Spleen (tissue), 11 donors: Measurements from ENCODE around the gene SORL1. TPM values are rescaled to one million over a fixed set of nuclear protein-coding genes. Genes with fewer than 3 reads are reported as not detected.

Source experiments
- DNase-seq: peaks from one replicate; pipeline ENCODE4 v3.0.0-alpha.2; 2020
- H3K27ac ChIP-seq, 8 donors: fragments of 200-600 bp; sonication (generic) in 7 of 8; 1 replicate in 4 of 8; 2 replicates in 4 of 8; pipeline versions ENCODE4 v1.5.0 to v1.8.0; 2016 to 2021; ENCODE audit warnings: inconsistent platforms in 4 of 8, mild to moderate bottlenecking in 4 of 8, moderate library complexity in 1 of 8
- H3K27me3 ChIP-seq, 7 donors: fragments of 200-600 bp; sonication (generic) in 6 of 7; replicated peaks in 1 of 7; 1 replicate in 4 of 7; 2 replicates in 3 of 7; pipeline versions ENCODE4 v1.5.0 to v1.8.0; 2016 to 2021; ENCODE audit warnings: inconsistent platforms in 3 of 7, mild to moderate bottlenecking in 1 of 7
- H3K36me3 ChIP-seq, 6 donors: fragments of 200-600 bp; sonication (generic) in 5 of 6; 1 replicate in 4 of 6; 2 replicates in 2 of 6; pipeline versions ENCODE4 v1.5.0 to v1.8.0; 2016 to 2021; ENCODE audit warnings: inconsistent platforms in 2 of 6
- H3K4me1 ChIP-seq, 6 donors: fragments of 200-600 bp; sonication (generic) in 5 of 6; 1 replicate in 3 of 6; 2 replicates in 3 of 6; pipeline versions ENCODE4 v1.5.0 to v1.8.0; 2016 to 2021; ENCODE audit warnings: inconsistent platforms in 3 of 6
- H3K4me3 ChIP-seq, 8 donors: fragments of 200-600 bp; sonication (generic) in 7 of 8; 1 replicate in 4 of 8; 2 replicates in 4 of 8; pipeline versions ENCODE4 v1.5.0 to v1.8.0; 2016 to 2021; ENCODE audit warnings: inconsistent platforms in 4 of 8, mild to moderate bottlenecking in 4 of 8, moderate library complexity in 2 of 8
- H3K9me3 ChIP-seq, 8 donors: fragments of 200-600 bp; sonication (generic) in 7 of 8; 1 replicate in 4 of 8; 2 replicates in 4 of 8; pipeline versions ENCODE4 v1.5.0 to v1.8.0; 2016 to 2021; ENCODE audit warnings: inconsistent platforms in 4 of 8
- CTCF ChIP-seq, 11 experiments: fragments of 200-600 bp in 7 of 11; fragments of 450-650 bp in 4 of 11; sonication (generic) in 4 of 11; IDR thresholded peaks in 8 of 11; conservative IDR thresholded peaks in 3 of 11; 1 replicate in 7 of 11; 2 replicates in 4 of 11; pipeline versions ENCODE4 v1.4.0 to v1.8.0; 2016 to 2021; ENCODE audit warnings: antibody characterized with exemption in 11 of 11, inconsistent platforms in 4 of 11, mild to moderate bottlenecking in 1 of 11
- POLR2A ChIP-seq, 3 donors: fragments of 450-650 bp; IDR thresholded peaks; one replicate each; pipeline ENCODE4 v1.5.1; 2017; ENCODE audit warnings: antibody characterized with exemption in 3 of 3, mild to moderate bottlenecking in 1 of 3
- POLR2AphosphoS5 ChIP-seq, 3 donors: sonication (generic); formaldehyde crosslinking; IDR thresholded peaks; one replicate each; pipeline ENCODE4 v1.5.1; 2017; ENCODE audit warnings: antibody characterized with exemption in 3 of 3
- WGBS, 5 donors: extraction: QIAGEN DNeasy Blood & Tissue Kit in 3 of 5; methylation state at CpG; one replicate each; pipeline versions ENCODE4 v1.1.5 to v1.1.7; 2013 to 2018; 5-methylcytosine and 5-hydroxymethylcytosine counted together
- intact Hi-C: fragments of 100-400 bp; cut with DNase I; formaldehyde crosslinking; loops from one replicate; pipeline ENCODE4 v1.15.0; 2023; ENCODE audit warnings: low total_unique reads
- polyA plus RNA-seq, 3 donors: library from polyadenylated mRNA; stranded (reverse); fragments of 200-250 nt; gene quantifications; one replicate each; pipeline ENCODE4 v1.2.1, GENCODE V29; 2013
- total RNA-seq, 7 donors: library from RNA; depleted of rRNA in 3 of 7; stranded (reverse); fragments of >200 nt in 3 of 7; fragmentation: NEBNext Ultra II Directional in 4 of 7; extraction: Animal tissue kit (Norgen Biotek cat#: 25700) in 4 of 7; gene quantifications; one replicate each; pipeline versions ENCODE4 v1.1.0 to v1.2.1, GENCODE V29; 2016 to 2021
- donor health status: healthy with polysubstance abuse.
- donor health status: DM: no; HTN: no; CAD: no; lungs with moderate emphysema.
- donor health status: DM: no; HTN: no; CAD: no.
- donor health status: Bipolar disorder and iron deficiency.
- donor health status: healthy.
- donor health status: DM: no; HTN: no; CAD: no.
- donor health status: DM: yes; HTN: yes; CAD: no.

SORL1 gene
- total and polyA plus RNA-seq, 10 donors = 3.8 to 328 (median 148) TPM

GRCh38 chr11:121651257-121651605 is 199.1 kb downstream of the SORL1 start:
- H3K27ac ChIP-seq = no peak overlapping the region
- no peaks in the 10 kb centered on the region for H3K36me3 ChIP-seq
- H3K27me3 ChIP-seq = peaks cover 0 to 16% (median 0%) of the 10 kb centered on the region in 7 donors
- no peaks in the 10 kb centered on the region for H3K9me3 ChIP-seq
- intact Hi-C loops = no loop called here
- TF ChIP-seq POLR2AphosphoS5 (IDR thresholded peaks at IDR 0.05) (no peak), POLR2A (IDR thresholded peaks at IDR 0.05) (no peak), CTCF (IDR thresholded peaks at IDR 0.05 in 8 of 11, conservative IDR thresholded peaks at IDR 0.05 in 3 of 11) (no peak)
- H3K4me3 ChIP-seq = no peak overlapping the region
- H3K4me1 ChIP-seq = peaks cover 4 to 16% (median 13%) of the 10 kb centered on the region in 6 donors
- no peak for DNase-seq
- WGBS, 5 donors = 79 to 96% (median 84%) methylated on average over 2 of the region's 2 CpGs

GRCh38 chr11:121652971-121653370 is 200.9 kb downstream of the SORL1 start:
- no peak for DNase-seq
- intact Hi-C loops = no loop called here
- peaks cover 0 to 16% (median 0%) of the 10 kb centered on the region in 7 donors for H3K27me3 ChIP-seq
- WGBS, 5 donors = 67 to 88% (median 71%) methylated on average over 3 of the region's 3 CpGs
- H3K4me1 ChIP-seq = peaks cover 4 to 19% (median 15%) of the 10 kb centered on the region in 6 donors
- no peak overlapping the region for H3K4me3 ChIP-seq
- no peaks in the 10 kb centered on the region for H3K36me3 ChIP-seq
- no peaks in the 10 kb centered on the region for H3K9me3 ChIP-seq
- no peak for TF ChIP-seq POLR2A (IDR thresholded peaks at IDR 0.05)
- TF ChIP-seq POLR2AphosphoS5 (IDR thresholded peaks at IDR 0.05) = no peak
- TF ChIP-seq CTCF (IDR thresholded peaks at IDR 0.05 in 8 of 11, conservative IDR thresholded peaks at IDR 0.05 in 3 of 11) = no peak
- no peak overlapping the region for H3K27ac ChIP-seq

- peaks cover 4 to 19% (median 15%) of the 10 kb centered on the region in 6 donors for H3K4me1 ChIP-seq
- H3K27ac ChIP-seq = no peak overlapping the region
- no peak overlapping the region for H3K4me3 ChIP-seq
- TF ChIP-seq POLR2A (IDR thresholded peaks at IDR 0.05) (no peak), CTCF (IDR thresholded peaks at IDR 0.05 in 8 of 11, conservative IDR thresholded peaks at IDR 0.05 in 3 of 11) (no peak), POLR2AphosphoS5 (IDR thresholded peaks at IDR 0.05) (no peak)
- intact Hi-C loops = loop anchor here (2.0 kb wide), 1 partner anchor 548 kb away; no protein-coding TSS in a partner anchor
- DNase-seq = no peak
- H3K9me3 ChIP-seq = no peaks in the 10 kb centered on the region
- WGBS, 5 donors = 78 to 93% (median 89%) methylated on average over 8 of the region's 8 CpGs
- no peaks in the 10 kb centered on the region for H3K36me3 ChIP-seq
- H3K27me3 ChIP-seq = peaks cover 0 to 16% (median 0%) of the 10 kb centered on the region in 7 donors
These were observed 202.2 kb downstream of the SORL1 start for GRCh38 chr11:121654259-121654842.

- TF ChIP-seq POLR2A (IDR thresholded peaks at IDR 0.05) (no peak), CTCF (IDR thresholded peaks at IDR 0.05 in 8 of 11, conservative IDR thresholded peaks at IDR 0.05 in 3 of 11) (no peak)
- WGBS, 5 donors = 37 to 47% (median 38%) methylated on average over 16 of the region's 16 CpGs
- no peaks in the 10 kb centered on the region for H3K36me3 ChIP-seq
- peak overlapping the region in 6 of 8 donors; percentile 38 to 70 (median 41) for H3K4me3 ChIP-seq
- H3K9me3 ChIP-seq = no peaks in the 10 kb centered on the region
- no peak for DNase-seq
- peaks cover 4 to 19% (median 15%) of the 10 kb centered on the region in 6 donors for H3K4me1 ChIP-seq
- peaks cover 0 to 16% (median 0%) of the 10 kb centered on the region in 7 donors for H3K27me3 ChIP-seq
- peak overlapping the region in 3 of 8 donors; percentile 75 to 82 (median 79) for H3K27ac ChIP-seq
- intact Hi-C loops = loop anchor here (2.0 to 5.0 kb wide), 2 partner anchors 548 to 852 kb away; no protein-coding TSS in a partner anchor
These were observed 202.9 kb downstream of the SORL1 start for GRCh38 chr11:121654843-121655536.
